ENCODE results near the gene REEP3. TPM values are rescaled to one million over a fixed set of nuclear protein-coding genes. Genes with fewer than 3 reads are reported as not detected.

REEP3 gene
- polyA plus RNA-seq, 1 donor from 2014 or later, result 6.9 TPM

DNA sequence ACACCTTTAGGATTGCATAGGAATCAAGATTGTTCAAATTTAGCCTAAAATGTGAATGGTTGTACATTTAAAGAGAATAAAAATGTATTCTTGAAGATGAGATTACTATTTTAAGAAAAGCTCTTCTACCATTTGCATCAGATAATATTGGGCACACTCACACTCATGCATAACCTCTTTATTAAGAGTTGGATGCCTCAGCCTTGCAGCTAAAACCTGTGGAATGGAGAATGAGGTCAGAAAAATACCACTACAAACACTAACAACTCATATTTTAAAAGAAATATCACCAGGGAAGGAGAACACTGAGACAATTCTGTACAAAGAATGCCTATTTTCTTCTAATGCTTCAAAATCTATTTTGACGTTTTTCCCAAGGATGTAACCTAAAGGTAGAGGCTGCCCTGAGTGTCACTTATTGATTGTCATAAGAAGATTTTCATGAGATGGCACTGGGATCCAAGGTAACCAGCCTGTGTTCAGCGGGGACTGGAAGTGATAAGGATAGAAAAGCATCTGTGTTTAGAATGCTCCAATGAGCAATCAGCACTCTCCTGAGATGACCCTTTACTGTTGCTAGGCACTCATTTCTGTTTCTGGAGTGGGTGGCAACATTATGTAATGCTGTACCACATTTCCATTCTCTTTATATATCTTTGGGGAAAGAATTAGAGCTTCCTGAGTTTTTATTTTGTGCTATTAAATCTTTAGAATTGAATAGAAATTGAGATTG, 26.6 kb downstream of the REEP3 start:
- Histone ChIP-seq H3K9me2 (ENCODE audit: insufficient read depth, low read length) (no peaks in the 10 kb centered on the region), H2AFZ (ENCODE audit: low read depth, low read length) (no peak overlapping the region), H3K9me3 (ENCODE audit: low read length) (no peaks in the 10 kb centered on the region), H3K4me3 (ENCODE audit: low read length) (no peak overlapping the region), H3K9ac (ENCODE audit: low read length) (no peak overlapping the region), H3K36me3 (ENCODE audit: insufficient read depth, low read length) (no peaks in the 10 kb centered on the region), H3K79me2 (replicated peaks; ENCODE audit: insufficient read depth, low read length) (peaks cover 4% of the 10 kb centered on the region), H4K20me1 (ENCODE audit: insufficient read depth) (no peaks in the 10 kb centered on the region), H3F3A (ENCODE audit: insufficient read depth, low read length, poor library complexity, severe bottlenecking) (no peaks in the 10 kb centered on the region), H3K27ac (ENCODE audit: low read length) (peak overlapping the region; percentile 65), H3K27me3 (ENCODE audit: insufficient read depth, low read depth, low read length) (no peaks in the 10 kb centered on the region), H3K4me2 (ENCODE audit: low read length) (no peak overlapping the region)
- TF ChIP-seq TAF1 (IDR thresholded peaks at IDR 0.05; ENCODE audit: low read depth) (no peak), MXI1 (conservative IDR thresholded peaks at IDR 0.05; ENCODE audit: poor library complexity, severe bottlenecking) (no peak), POLR2AphosphoS5 (IDR thresholded peaks at IDR 0.05) (peak; percentile 20), EP300 (conservative IDR thresholded peaks at IDR 0.05; ENCODE audit: poor library complexity, severe bottlenecking) (no peak), EZH2 (IDR thresholded peaks at IDR 0.05; ENCODE audit: borderline replicate concordance, insufficient read depth, low read length, poor library complexity, severe bottlenecking) (no peak), RAD21 (conservative IDR thresholded peaks at IDR 0.05) (no peak), SMC3 (conservative IDR thresholded peaks at IDR 0.05; ENCODE audit: poor library complexity) (no peak)
- TF ChIP-seq, protein P1, sequence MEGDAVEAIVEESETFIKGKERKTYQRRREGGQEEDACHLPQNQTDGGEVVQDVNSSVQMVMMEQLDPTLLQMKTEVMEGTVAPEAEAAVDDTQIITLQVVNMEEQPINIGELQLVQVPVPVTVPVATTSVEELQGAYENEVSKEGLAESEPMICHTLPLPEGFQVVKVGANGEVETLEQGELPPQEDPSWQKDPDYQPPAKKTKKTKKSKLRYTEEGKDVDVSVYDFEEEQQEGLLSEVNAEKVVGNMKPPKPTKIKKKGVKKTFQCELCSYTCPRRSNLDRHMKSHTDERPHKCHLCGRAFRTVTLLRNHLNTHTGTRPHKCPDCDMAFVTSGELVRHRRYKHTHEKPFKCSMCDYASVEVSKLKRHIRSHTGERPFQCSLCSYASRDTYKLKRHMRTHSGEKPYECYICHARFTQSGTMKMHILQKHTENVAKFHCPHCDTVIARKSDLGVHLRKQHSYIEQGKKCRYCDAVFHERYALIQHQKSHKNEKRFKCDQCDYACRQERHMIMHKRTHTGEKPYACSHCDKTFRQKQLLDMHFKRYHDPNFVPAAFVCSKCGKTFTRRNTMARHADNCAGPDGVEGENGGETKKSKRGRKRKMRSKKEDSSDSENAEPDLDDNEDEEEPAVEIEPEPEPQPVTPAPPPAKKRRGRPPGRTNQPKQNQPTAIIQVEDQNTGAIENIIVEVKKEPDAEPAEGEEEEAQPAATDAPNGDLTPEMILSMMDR (IDR thresholded peaks at IDR 0.05; ENCODE audit: poor library complexity, severe bottlenecking), result no peak
- TF ChIP-seq, protein P2, sequence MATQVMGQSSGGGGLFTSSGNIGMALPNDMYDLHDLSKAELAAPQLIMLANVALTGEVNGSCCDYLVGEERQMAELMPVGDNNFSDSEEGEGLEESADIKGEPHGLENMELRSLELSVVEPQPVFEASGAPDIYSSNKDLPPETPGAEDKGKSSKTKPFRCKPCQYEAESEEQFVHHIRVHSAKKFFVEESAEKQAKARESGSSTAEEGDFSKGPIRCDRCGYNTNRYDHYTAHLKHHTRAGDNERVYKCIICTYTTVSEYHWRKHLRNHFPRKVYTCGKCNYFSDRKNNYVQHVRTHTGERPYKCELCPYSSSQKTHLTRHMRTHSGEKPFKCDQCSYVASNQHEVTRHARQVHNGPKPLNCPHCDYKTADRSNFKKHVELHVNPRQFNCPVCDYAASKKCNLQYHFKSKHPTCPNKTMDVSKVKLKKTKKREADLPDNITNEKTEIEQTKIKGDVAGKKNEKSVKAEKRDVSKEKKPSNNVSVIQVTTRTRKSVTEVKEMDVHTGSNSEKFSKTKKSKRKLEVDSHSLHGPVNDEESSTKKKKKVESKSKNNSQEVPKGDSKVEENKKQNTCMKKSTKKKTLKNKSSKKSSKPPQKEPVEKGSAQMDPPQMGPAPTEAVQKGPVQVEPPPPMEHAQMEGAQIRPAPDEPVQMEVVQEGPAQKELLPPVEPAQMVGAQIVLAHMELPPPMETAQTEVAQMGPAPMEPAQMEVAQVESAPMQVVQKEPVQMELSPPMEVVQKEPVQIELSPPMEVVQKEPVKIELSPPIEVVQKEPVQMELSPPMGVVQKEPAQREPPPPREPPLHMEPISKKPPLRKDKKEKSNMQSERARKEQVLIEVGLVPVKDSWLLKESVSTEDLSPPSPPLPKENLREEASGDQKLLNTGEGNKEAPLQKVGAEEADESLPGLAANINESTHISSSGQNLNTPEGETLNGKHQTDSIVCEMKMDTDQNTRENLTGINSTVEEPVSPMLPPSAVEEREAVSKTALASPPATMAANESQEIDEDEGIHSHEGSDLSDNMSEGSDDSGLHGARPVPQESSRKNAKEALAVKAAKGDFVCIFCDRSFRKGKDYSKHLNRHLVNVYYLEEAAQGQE (IDR thresholded peaks at IDR 0.05; ENCODE audit: borderline replicate concordance), result peak; percentile 27

DNA sequence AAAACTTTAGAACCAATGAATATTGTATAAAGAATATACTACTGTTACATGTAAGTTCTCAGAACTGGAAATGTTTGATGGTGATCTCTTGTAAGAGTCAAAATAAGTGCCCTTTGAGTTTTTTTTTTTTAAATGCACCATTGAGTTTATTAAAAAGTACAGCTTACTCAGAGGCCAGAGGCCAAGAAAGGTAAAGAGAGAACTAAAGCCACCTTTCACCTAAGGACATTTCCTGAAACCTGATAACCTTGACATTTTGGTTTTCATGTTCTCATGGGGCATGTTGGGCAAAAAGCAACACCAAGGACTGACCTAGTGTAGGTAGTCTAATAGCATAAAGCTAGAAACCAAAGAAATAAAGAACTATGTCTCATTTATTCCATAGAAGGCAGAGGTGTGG, 27.7 kb downstream of the REEP3 start:
- no peaks in the 10 kb centered on the region for H3K9me3 ChIP-seq (ENCODE audit: low read length)
- no peaks in the 10 kb centered on the region for H4K20me1 ChIP-seq (ENCODE audit: insufficient read depth)
- H3K27ac ChIP-seq (ENCODE audit: low read length), result peak overlapping the region; percentile 50
- no peaks in the 10 kb centered on the region for H3K27me3 ChIP-seq (ENCODE audit: insufficient read depth, low read depth, low read length)
- no peak overlapping the region for H2AFZ ChIP-seq (ENCODE audit: low read depth, low read length)
- no peaks in the 10 kb centered on the region for H3F3A ChIP-seq (ENCODE audit: insufficient read depth, low read length, poor library complexity, severe bottlenecking)
- H3K9ac ChIP-seq (ENCODE audit: low read length), result no peak overlapping the region
- no peak overlapping the region for H3K4me2 ChIP-seq (ENCODE audit: low read length)
- H3K4me3 ChIP-seq (ENCODE audit: low read length), result no peak overlapping the region
- no peaks in the 10 kb centered on the region for H3K36me3 ChIP-seq (ENCODE audit: insufficient read depth, low read length)
- peaks cover 4% of the 10 kb centered on the region for H3K79me2 ChIP-seq (replicated peaks; ENCODE audit: insufficient read depth, low read length)
- no peak for TF ChIP-seq EP300 (conservative IDR thresholded peaks at IDR 0.05; ENCODE audit: poor library complexity, severe bottlenecking)
- TF ChIP-seq SMC3 (conservative IDR thresholded peaks at IDR 0.05; ENCODE audit: poor library complexity), result no peak
- H3K9me2 ChIP-seq (ENCODE audit: insufficient read depth, low read length), result no peaks in the 10 kb centered on the region
